Measurements from ENCODE around the gene ANO1.

Gene ANO1

GRCh38 chr11:70040452-70040851, 37.7 kb upstream of the ANO1 start:
- no peak overlapping the region for H3K4me3 Mint-ChIP-seq
- H3K9me3 Mint-ChIP-seq = peaks cover 14% of the 10 kb centered on the region
- DNase-seq (ENCODE audit: low spot score in 2 of 2) (no peak), ATAC-seq (ENCODE audit: low read depth) (no peak)
- peaks cover 8% of the 10 kb centered on the region for H3K36me3 Mint-ChIP-seq
- no peaks in the 10 kb centered on the region for H3K4me1 Mint-ChIP-seq
- H3K27me3 Mint-ChIP-seq = peaks cover 10% of the 10 kb centered on the region
- no peak overlapping the region for H3K27ac Mint-ChIP-seq

DNA sequence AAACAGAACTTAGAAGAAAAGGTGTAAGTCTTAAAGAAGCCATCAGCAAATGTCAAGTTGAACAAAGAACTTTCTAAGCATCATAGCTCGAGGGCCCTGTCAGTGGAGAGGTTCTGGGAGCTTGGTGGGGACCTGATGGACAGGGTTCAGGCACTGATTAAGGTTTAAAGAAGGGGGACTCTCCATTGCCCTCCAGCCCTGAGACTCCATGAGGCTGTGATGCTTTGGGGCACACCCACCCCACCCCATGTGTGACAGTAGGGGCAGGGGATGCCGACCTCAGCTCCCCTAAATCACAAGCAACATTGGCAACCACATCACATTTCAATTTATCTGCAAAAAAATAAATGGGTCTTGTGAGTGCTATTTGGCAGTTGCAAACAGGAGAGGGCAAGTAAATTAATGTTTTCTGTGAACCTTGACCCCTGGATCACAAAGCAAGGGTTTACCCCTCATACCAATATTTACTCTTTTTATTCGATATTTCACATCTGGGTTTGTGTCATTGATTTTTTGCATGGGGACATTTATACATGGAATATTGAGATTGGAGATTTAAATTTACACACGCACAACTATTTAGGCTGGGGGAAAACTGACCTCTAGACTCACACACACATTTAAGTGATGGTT, 37.1 kb upstream of the ANO1 start:
- no peak overlapping the region for H3K4me3 Mint-ChIP-seq
- peaks cover 15% of the 10 kb centered on the region for H3K27me3 Mint-ChIP-seq
- H3K4me1 Mint-ChIP-seq = no peaks in the 10 kb centered on the region
- H3K27ac Mint-ChIP-seq = no peak overlapping the region
- peaks cover 8% of the 10 kb centered on the region for H3K36me3 Mint-ChIP-seq
- DNase-seq (ENCODE audit: low spot score in 2 of 2) = no peak
- no peak for ATAC-seq (ENCODE audit: low read depth)
- H3K9me3 Mint-ChIP-seq = peaks cover 17% of the 10 kb centered on the region

- no peak for ATAC-seq (ENCODE audit: low read depth)
- Mint-ChIP-seq H3K36me3 (peaks cover 4% of the 10 kb centered on the region), H3K9me3 (peaks cover 12% of the 10 kb centered on the region), H3K4me3 (no peak overlapping the region), H3K27ac (no peak overlapping the region), H3K4me1 (no peaks in the 10 kb centered on the region), H3K27me3 (peaks cover 15% of the 10 kb centered on the region)
- DNase-seq (ENCODE audit: low spot score in 2 of 2) = no peak
These were observed 34.6 kb upstream of the ANO1 start for GRCh38 chr11:70043482-70043881.

GRCh38 chr11:70046089-70046488, 32.0 kb upstream of the ANO1 start:
- no peaks in the 10 kb centered on the region for H3K4me1 Mint-ChIP-seq
- DNase-seq (ENCODE audit: low spot score in 2 of 2) (no peak), ATAC-seq (ENCODE audit: low read depth) (no peak)
- no peak overlapping the region for H3K27ac Mint-ChIP-seq
- H3K36me3 Mint-ChIP-seq = peaks cover 2% of the 10 kb centered on the region
- H3K27me3 Mint-ChIP-seq = peaks cover 11% of the 10 kb centered on the region
- H3K9me3 Mint-ChIP-seq = peaks cover 9% of the 10 kb centered on the region
- no peak overlapping the region for H3K4me3 Mint-ChIP-seq

DNA sequence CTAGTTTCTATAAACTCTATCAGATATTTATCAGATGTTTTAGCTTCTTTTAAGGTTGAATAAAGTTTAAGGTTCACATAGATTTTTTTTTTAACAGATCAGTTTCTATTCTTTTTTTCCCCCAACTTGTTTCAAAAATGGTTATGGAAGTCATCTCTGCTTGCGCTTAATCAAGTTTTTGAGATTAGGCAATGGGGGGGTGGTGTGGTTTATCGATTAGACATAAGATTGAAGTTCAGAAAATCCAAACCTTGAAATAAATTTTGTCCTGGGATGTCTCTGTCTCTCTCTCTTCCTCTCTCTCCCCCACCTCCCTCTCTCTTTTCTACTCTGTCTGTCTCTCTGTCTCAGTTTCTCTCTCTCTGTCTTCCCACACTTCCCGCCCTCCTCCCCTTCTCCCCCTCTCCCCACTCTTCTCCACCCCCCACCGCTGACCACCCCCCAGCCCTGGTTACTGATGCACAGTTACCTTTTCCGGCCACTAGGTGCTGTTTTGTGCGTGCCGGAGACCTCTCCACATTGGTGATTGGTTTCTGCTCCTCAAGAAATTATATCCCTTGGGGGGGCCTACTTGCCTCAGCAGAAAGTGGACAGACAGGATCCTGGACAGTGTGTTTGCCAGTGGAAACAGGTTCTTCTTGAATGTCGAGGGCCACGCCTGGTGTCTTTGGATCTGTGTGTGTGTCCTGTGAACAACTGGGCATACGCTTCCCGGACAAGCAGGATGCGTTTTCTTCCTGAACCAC, 29.7 kb upstream of the ANO1 start:
- ATAC-seq (ENCODE audit: low read depth) = no peak
- Mint-ChIP-seq H3K4me1 (no peaks in the 10 kb centered on the region), H3K27ac (no peak overlapping the region), H3K27me3 (peaks cover 13% of the 10 kb centered on the region), H3K4me3 (no peak overlapping the region), H3K9me3 (peaks cover 4% of the 10 kb centered on the region), H3K36me3 (no peaks in the 10 kb centered on the region)
- DNase-seq (ENCODE audit: low spot score in 2 of 2) = no peak

GRCh38 chr11:70049045-70049444, 29.1 kb upstream of the ANO1 start:
- Mint-ChIP-seq H3K27ac (no peak overlapping the region), H3K27me3 (peaks cover 14% of the 10 kb centered on the region), H3K4me1 (no peaks in the 10 kb centered on the region), H3K9me3 (peaks cover 2% of the 10 kb centered on the region), H3K36me3 (no peaks in the 10 kb centered on the region), H3K4me3 (no peak overlapping the region)
- ATAC-seq (ENCODE audit: low read depth) = no peak
- no peak for DNase-seq (ENCODE audit: low spot score in 2 of 2)

DNA sequence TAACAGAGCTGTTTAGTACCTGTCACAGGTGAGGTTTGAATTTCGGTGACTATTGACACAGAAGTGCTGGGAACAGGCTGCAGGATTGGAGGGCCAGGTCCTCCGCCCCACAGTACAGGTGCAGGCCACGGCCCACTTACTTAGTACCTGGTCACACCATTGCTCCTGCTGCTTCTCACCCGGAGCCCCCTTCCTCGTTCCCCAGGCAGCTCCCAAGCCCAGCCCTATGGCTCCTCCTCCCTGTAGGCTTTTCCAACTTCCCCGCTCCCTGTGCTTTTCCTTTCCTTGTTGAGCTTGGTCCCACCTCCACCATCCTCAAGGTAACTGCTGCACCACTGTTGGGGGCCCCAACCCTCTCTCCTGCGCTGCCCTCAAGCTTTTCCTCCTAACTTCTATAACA, 27.9 kb upstream of the ANO1 start:
- Mint-ChIP-seq H3K9me3 (peaks cover 2% of the 10 kb centered on the region), H3K4me1 (no peaks in the 10 kb centered on the region), H3K36me3 (no peaks in the 10 kb centered on the region), H3K4me3 (no peak overlapping the region), H3K27ac (no peak overlapping the region), H3K27me3 (peaks cover 16% of the 10 kb centered on the region)
- DNase-seq (ENCODE audit: low spot score in 2 of 2) = no peak
- no peak for ATAC-seq (ENCODE audit: low read depth)

GRCh38 chr11:70054004-70054403, 24.1 kb upstream of the ANO1 start:
- H3K27ac Mint-ChIP-seq = no peak overlapping the region
- no peak overlapping the region for H3K4me3 Mint-ChIP-seq
- DNase-seq (ENCODE audit: low spot score in 2 of 2) = no peak
- H3K36me3 Mint-ChIP-seq = peaks cover 4% of the 10 kb centered on the region
- H3K4me1 Mint-ChIP-seq = no peaks in the 10 kb centered on the region
- no peak for ATAC-seq (ENCODE audit: low read depth)
- peaks cover 11% of the 10 kb centered on the region for H3K9me3 Mint-ChIP-seq
- H3K27me3 Mint-ChIP-seq = peaks cover 12% of the 10 kb centered on the region

- Mint-ChIP-seq H3K27ac (no peak overlapping the region), H3K36me3 (peaks cover 4% of the 10 kb centered on the region), H3K27me3 (peaks cover 10% of the 10 kb centered on the region), H3K9me3 (peaks cover 11% of the 10 kb centered on the region), H3K4me1 (no peaks in the 10 kb centered on the region), H3K4me3 (no peak overlapping the region)
- DNase-seq (ENCODE audit: low spot score in 2 of 2) (no peak), ATAC-seq (ENCODE audit: low read depth) (no peak)
These were observed 22.7 kb upstream of the ANO1 start for GRCh38 chr11:70055444-70055843.

GRCh38 chr11:70057080-70057479, 21.0 kb upstream of the ANO1 start:
- DNase-seq (ENCODE audit: low spot score in 2 of 2) (no peak), ATAC-seq (ENCODE audit: low read depth) (no peak)
- Mint-ChIP-seq H3K27me3 (peaks cover 9% of the 10 kb centered on the region), H3K4me3 (no peak overlapping the region), H3K9me3 (peaks cover 11% of the 10 kb centered on the region), H3K36me3 (peaks cover 4% of the 10 kb centered on the region), H3K27ac (no peak overlapping the region), H3K4me1 (no peaks in the 10 kb centered on the region)

GRCh38 chr11:70059971-70060370, 18.1 kb upstream of the ANO1 start:
- ATAC-seq (ENCODE audit: low read depth) = no peak
- Mint-ChIP-seq H3K36me3 (peaks cover 4% of the 10 kb centered on the region), H3K27me3 (peaks cover 6% of the 10 kb centered on the region), H3K27ac (no peak overlapping the region), H3K4me1 (no peaks in the 10 kb centered on the region), H3K4me3 (no peak overlapping the region), H3K9me3 (peaks cover 11% of the 10 kb centered on the region)
- DNase-seq (ENCODE audit: low spot score in 2 of 2) = no peak

GRCh38 chr11:70060611-70061293, 17.4 kb upstream of the ANO1 start:
- H3K27ac Mint-ChIP-seq = no peak overlapping the region
- H3K4me1 Mint-ChIP-seq = no peaks in the 10 kb centered on the region
- H3K9me3 Mint-ChIP-seq = peaks cover 11% of the 10 kb centered on the region
- ATAC-seq (ENCODE audit: low read depth) (no peak), DNase-seq (ENCODE audit: low spot score in 2 of 2) (no peak)
- H3K36me3 Mint-ChIP-seq = peaks cover 4% of the 10 kb centered on the region
- peaks cover 11% of the 10 kb centered on the region for H3K27me3 Mint-ChIP-seq
- H3K4me3 Mint-ChIP-seq = no peak overlapping the region

GRCh38 chr11:70061734-70062133, 16.4 kb upstream of the ANO1 start:
- Mint-ChIP-seq H3K27me3 (peaks cover 13% of the 10 kb centered on the region), H3K4me3 (no peak overlapping the region), H3K9me3 (peaks cover 7% of the 10 kb centered on the region), H3K27ac (no peak overlapping the region), H3K4me1 (no peaks in the 10 kb centered on the region), H3K36me3 (peaks cover 4% of the 10 kb centered on the region)
- DNase-seq (ENCODE audit: low spot score in 2 of 2) = no peak
- no peak for ATAC-seq (ENCODE audit: low read depth)

- no peak overlapping the region for H3K27ac Mint-ChIP-seq
- no peaks in the 10 kb centered on the region for H3K4me1 Mint-ChIP-seq
- no peaks in the 10 kb centered on the region for H3K36me3 Mint-ChIP-seq
- H3K4me3 Mint-ChIP-seq = no peak overlapping the region
- no peaks in the 10 kb centered on the region for H3K9me3 Mint-ChIP-seq
- ATAC-seq (ENCODE audit: low read depth) = no peak
- H3K27me3 Mint-ChIP-seq = peaks cover 11% of the 10 kb centered on the region
- DNase-seq (ENCODE audit: low spot score in 2 of 2) = no peak
These were observed 15.0 kb upstream of the ANO1 start for GRCh38 chr11:70063121-70063520.

Measured in memory B cell (primary cell).